Kidney (tissue), 14 donors: ENCODE data around the gene RNF14. TPM values are rescaled to one million over a fixed set of nuclear protein-coding genes. Genes with fewer than 3 reads are reported as not detected.

Experiments used
- DNase-seq, 5 donors: peaks; one replicate each; pipeline ENCODE4 v3.0.0-alpha.2; 2013 to 2020
- FAIRE-seq: peaks from 2 replicates; lab custom pipeline; 2012; peaks lifted over from hg19 to GRCh38; lab: Jason Lieb, UNC
- H3K27ac ChIP-seq, 2 donors: one replicate each; pipeline ENCODE4 v1.7.0; 2013; ENCODE audit warnings: low read depth in 2 of 2, low read length in 2 of 2, inconsistent platforms in 1 of 2
- H3K27me3 ChIP-seq: one replicate; pipeline ENCODE4 v1.7.1; 2013; ENCODE audit warnings: low read length, inconsistent platforms; ENCODE audit not compliant: control insufficient read depth, insufficient read depth
- H3K36me3 ChIP-seq, 3 donors: one replicate each; pipeline versions ENCODE4 v1.7.0 to v1.7.1; 2013; ENCODE audit warnings: low read length in 3 of 3, control low read depth in 1 of 3, inconsistent platforms in 1 of 3; ENCODE audit not compliant: insufficient read depth in 3 of 3, control insufficient read depth in 2 of 3
- H3K4me1 ChIP-seq, 3 donors: one replicate each; pipeline versions ENCODE4 v1.7.0 to v1.7.1; 2013; ENCODE audit warnings: low read length in 3 of 3, inconsistent platforms in 1 of 3, low read depth in 1 of 3; ENCODE audit not compliant: control insufficient read depth in 2 of 3, insufficient read depth in 2 of 3
- H3K4me3 ChIP-seq, 3 donors: one replicate each; pipeline versions ENCODE4 v1.7.0 to v1.8.1; 2013; ENCODE audit warnings: low read length in 3 of 3, control low read depth in 1 of 3, inconsistent platforms in 1 of 3
- H3K9ac ChIP-seq, 3 donors: one replicate each; pipeline versions ENCODE4 v1.7.0 to v1.7.1; 2013; ENCODE audit warnings: low read length in 3 of 3, control low read depth in 1 of 3, inconsistent platforms in 1 of 3
- H3K9me3 ChIP-seq, 3 donors: one replicate each; pipeline versions ENCODE4 v1.7.0 to v1.7.1; 2013; ENCODE audit warnings: low read length in 3 of 3, control low read depth in 1 of 3, inconsistent platforms in 1 of 3; ENCODE audit not compliant: control insufficient read depth in 2 of 3, insufficient read depth in 1 of 3
- CTCF ChIP-seq: IDR thresholded peaks from 3 replicates; pipeline ENCODE4 v1.5.1; 2012; ENCODE audit warnings: mild to moderate bottlenecking, moderate library complexity, borderline replicate concordance; ENCODE audit not compliant: insufficient read depth; ENCODE audit errors: extremely low read depth
- intact Hi-C: fragments of 100-400 bp; cut with DNase I; formaldehyde crosslinking; loops from one replicate; pipeline ENCODE4 v1.11.1; 2022
- polyA plus RNA-seq: library from polyadenylated mRNA; stranded (reverse); fragments of 350-450 nt; fragmentation: Illumina TruSeq; extraction: RNeasy Lipid Tissue Mini Kit (QIAGEN cat#74804); gene quantifications from one replicate; pipeline ENCODE4 v1.2.3, GENCODE V29; 2014; ENCODE audit warnings: low read depth, low replicate concordance; ENCODE audit not compliant: insufficient read depth
- total RNA-seq: library from RNA; stranded (reverse); fragmentation: NEBNext Ultra II Directional; extraction: Animal tissue kit (Norgen Biotek cat#: 25700); gene quantifications from one replicate; pipeline ENCODE4 v1.2.1, GENCODE V29; 2021
- donor health status: control.
- donor health status: control.
- donor health status: control.
- donor health status: control.
- donor health status: control.
- donor health status: DM: yes; HTN: yes; CAD: no.
- donor health status: Normal renal cell carcinoma (clear cell type).

Gene RNF14
- total and polyA plus RNA-seq, 2 donors from 2014 or later, result 53.5 to 69.3 TPM

GRCh38 chr5:141950207-141951005, 18.5 kb upstream of the RNF14 start:
- Histone ChIP-seq H3K9ac (no peak overlapping the region), H3K4me1 (peaks cover 0 to 10% (median 5%) of the 10 kb centered on the region in 3 donors), H3K9me3 (no peaks in the 10 kb centered on the region), H3K27me3 (no peaks in the 10 kb centered on the region), H3K36me3 (no peaks in the 10 kb centered on the region), H3K4me3 (no peak overlapping the region), H3K27ac (no peak overlapping the region)
- intact Hi-C loops, result loop anchor here (10.0 kb wide), 1 partner anchor 256 kb away; no protein-coding TSS in a partner anchor
- DNase-seq (no peak), FAIRE-seq (no peak)
- no peak for TF ChIP-seq CTCF

GRCh38 chr5:141951332-141951781, 17.5 kb upstream of the RNF14 start:
- no peak overlapping the region for H3K4me3 ChIP-seq
- no peaks in the 10 kb centered on the region for H3K27me3 ChIP-seq
- intact Hi-C loops, result loop anchor here (10.0 kb wide), 1 partner anchor 257 kb away; no protein-coding TSS in a partner anchor
- DNase-seq (peak in 4 of 5 donors; percentile 36 to 84 (median 50)), FAIRE-seq (no peak)
- no peak overlapping the region for H3K27ac ChIP-seq
- no peaks in the 10 kb centered on the region for H3K36me3 ChIP-seq
- no peaks in the 10 kb centered on the region for H3K9me3 ChIP-seq
- H3K9ac ChIP-seq, result no peak overlapping the region
- H3K4me1 ChIP-seq, result peaks cover 0 to 9% (median 0%) of the 10 kb centered on the region in 3 donors
- TF ChIP-seq CTCF, result no peak

GRCh38 chr5:141952020-141952419, 16.9 kb upstream of the RNF14 start:
- Histone ChIP-seq H3K36me3 (no peaks in the 10 kb centered on the region), H3K4me1 (peaks cover 0 to 12% (median 0%) of the 10 kb centered on the region in 3 donors), H3K27me3 (no peaks in the 10 kb centered on the region), H3K27ac (no peak overlapping the region), H3K4me3 (no peak overlapping the region), H3K9ac (no peak overlapping the region), H3K9me3 (no peaks in the 10 kb centered on the region)
- no peak for TF ChIP-seq CTCF
- intact Hi-C loops, result loop anchor here (10.0 kb wide), 1 partner anchor 257 kb away; no protein-coding TSS in a partner anchor
- DNase-seq (no peak), FAIRE-seq (no peak)
